Measurements from ENCODE around the gene EXOSC5. TPM values are rescaled to one million over a fixed set of nuclear protein-coding genes. Genes with fewer than 3 reads are reported as not detected.
A peak's percentile ranks its signal among the peaks of the same experiment; 100 is the strongest.

The EXOSC5 gene
- total and polyA plus RNA-seq, 2 of the 4 experiments (the other 2 are of a cell fraction) = 19.0 to 25.2 TPM

DNA sequence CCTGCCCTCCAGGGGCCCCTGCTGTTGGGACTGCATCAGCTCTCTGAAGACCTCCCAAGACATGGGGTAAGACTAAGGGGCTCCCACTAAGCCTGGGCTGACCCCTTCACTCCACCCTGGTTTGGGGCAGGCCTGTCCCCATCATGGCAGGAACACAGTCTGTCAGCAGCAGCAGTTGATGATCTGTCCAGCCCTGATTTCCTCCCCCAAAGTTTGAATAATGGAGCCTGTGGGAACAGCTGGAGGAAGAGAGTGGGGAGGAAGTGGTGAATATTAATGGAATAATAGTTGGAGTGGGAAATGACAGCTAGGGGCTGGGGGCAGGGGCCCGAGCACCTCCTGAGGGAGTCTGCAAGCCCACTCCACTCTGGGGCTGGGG is 31.3 kb upstream of the EXOSC5 start:
- in situ Hi-C loops (cut with MboI; ENCODE audit: low sequenced_read_pairs) (no loop called here), intact Hi-C loops (cut with micrococcal nuclease) (loop anchor here (10.0 kb wide), 1 partner anchor 224 kb away; no protein-coding TSS in a partner anchor), dilution Hi-C loops (cut with HindIII; ENCODE audit: low sequenced_read_pairs, unreplicated experiment) (no loop called here)
- Histone ChIP-seq H2BK20ac (ENCODE audit: low read depth, low read length) (no peak overlapping the region), H2AFZ (replicated peaks; ENCODE audit: low read length, poor library complexity) (no peak overlapping the region), H3K9me1 (ENCODE audit: insufficient read depth, low read length) (no peaks in the 10 kb centered on the region), H3K9ac (ENCODE audit: low read depth, low read length) (no peak overlapping the region), H2AK9ac (replicated peaks; ENCODE audit: low read depth, low read length, poor library complexity) (peak overlapping the region; percentile 82), H3K36me3 (ENCODE audit: control insufficient read depth, insufficient read depth, low read length) (peaks cover 34% of the 10 kb centered on the region), H3K14ac (replicated peaks; ENCODE audit: low read depth, low read length) (no peak overlapping the region), H3K56ac (ENCODE audit: extremely low read depth, insufficient read depth, low read length) (no peak overlapping the region), H3K4ac (ENCODE audit: low read depth, low read length) (no peak overlapping the region), H3K23ac (ENCODE audit: low read depth, low read length) (no peak overlapping the region; the same call in 1 of the 2 replicates), H3K4me3 (ENCODE audit: insufficient read depth, low read depth, low read length) (no peak overlapping the region), H3K9me3 (ENCODE audit: control insufficient read depth, insufficient read depth, low read length) (no peaks in the 10 kb centered on the region), H4K5ac (ENCODE audit: low read depth, low read length) (no peak overlapping the region), H3K27me3 (ENCODE audit: control insufficient read depth, insufficient read depth, low read length) (no peaks in the 10 kb centered on the region), H3K79me1 (ENCODE audit: low read depth in 1 of 2, low read length in 2 of 2) (no peaks in the 10 kb centered on the region), H3K18ac (ENCODE audit: low read depth, low read length) (no peak overlapping the region), H3K27ac (ENCODE audit: insufficient read depth, low read length) (no peak overlapping the region), H3K4me2 (ENCODE audit: low read depth, low read length) (no peak overlapping the region; the same call in 1 of the 2 replicates), H2BK15ac (ENCODE audit: low read depth, low read length) (no peak overlapping the region), H2AK5ac (ENCODE audit: low read depth, low read length) (no peak overlapping the region), H2BK5ac (ENCODE audit: low read depth, low read length, poor library complexity, severe bottlenecking) (no peak overlapping the region), H4K20me1 (ENCODE audit: insufficient read depth, low read length) (no peaks in the 10 kb centered on the region), H3K4me1 (ENCODE audit: control insufficient read depth, insufficient read depth, low read length) (peaks cover 10% of the 10 kb centered on the region; the same call in 1 of the 2 replicates), H4K91ac (ENCODE audit: insufficient read depth, low read depth, low read length) (no peak overlapping the region), H2BK120ac (ENCODE audit: low read depth, low read length) (no peak overlapping the region), H4K8ac (ENCODE audit: low read depth in 2 of 2, low read length in 2 of 2) (no peak overlapping the region)
- ChIA-PET CTCF (no interaction called here), POLR2A (ENCODE audit: unreplicated experiment) (no interaction called here)
- TF ChIP-seq CEBPB (IDR thresholded peaks at IDR 0.05; ENCODE audit: low read depth, low read length) = no peak
- no peak for TF ChIP-seq POLR2A (IDR thresholded peaks at IDR 0.05; ENCODE audit: low read depth, low read length)
- TF ChIP-seq, protein P1, sequence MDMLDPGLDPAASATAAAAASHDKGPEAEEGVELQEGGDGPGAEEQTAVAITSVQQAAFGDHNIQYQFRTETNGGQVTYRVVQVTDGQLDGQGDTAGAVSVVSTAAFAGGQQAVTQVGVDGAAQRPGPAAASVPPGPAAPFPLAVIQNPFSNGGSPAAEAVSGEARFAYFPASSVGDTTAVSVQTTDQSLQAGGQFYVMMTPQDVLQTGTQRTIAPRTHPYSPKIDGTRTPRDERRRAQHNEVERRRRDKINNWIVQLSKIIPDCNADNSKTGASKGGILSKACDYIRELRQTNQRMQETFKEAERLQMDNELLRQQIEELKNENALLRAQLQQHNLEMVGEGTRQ (IDR thresholded peaks at IDR 0.05; ENCODE audit: low read depth, low read length) = no peak
- no peak for TF ChIP-seq RCOR1 (IDR thresholded peaks at IDR 0.05; ENCODE audit: insufficient replicate concordance, low read length)
- no peak for TF ChIP-seq MAZ (IDR thresholded peaks at IDR 0.05; ENCODE audit: borderline replicate concordance, low read depth, low read length)
- no peak for TF ChIP-seq RAD21 (IDR thresholded peaks at IDR 0.05; ENCODE audit: low read length)
- TF ChIP-seq, protein P2, sequence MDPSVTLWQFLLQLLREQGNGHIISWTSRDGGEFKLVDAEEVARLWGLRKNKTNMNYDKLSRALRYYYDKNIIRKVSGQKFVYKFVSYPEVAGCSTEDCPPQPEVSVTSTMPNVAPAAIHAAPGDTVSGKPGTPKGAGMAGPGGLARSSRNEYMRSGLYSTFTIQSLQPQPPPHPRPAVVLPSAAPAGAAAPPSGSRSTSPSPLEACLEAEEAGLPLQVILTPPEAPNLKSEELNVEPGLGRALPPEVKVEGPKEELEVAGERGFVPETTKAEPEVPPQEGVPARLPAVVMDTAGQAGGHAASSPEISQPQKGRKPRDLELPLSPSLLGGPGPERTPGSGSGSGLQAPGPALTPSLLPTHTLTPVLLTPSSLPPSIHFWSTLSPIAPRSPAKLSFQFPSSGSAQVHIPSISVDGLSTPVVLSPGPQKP (IDR thresholded peaks at IDR 0.05; ENCODE audit: borderline replicate concordance, low read depth, low read length) = no peak
- TF ChIP-seq RFX5 (IDR thresholded peaks at IDR 0.05; ENCODE audit: low read depth, low read length) = no peak
- TF ChIP-seq MAFK (IDR thresholded peaks at IDR 0.05; ENCODE audit: low read depth, low read length) = no peak
- TF ChIP-seq NFE2L2 (IDR thresholded peaks at IDR 0.05; ENCODE audit: low read depth, low read length) = no peak
- TF ChIP-seq, protein P3, sequence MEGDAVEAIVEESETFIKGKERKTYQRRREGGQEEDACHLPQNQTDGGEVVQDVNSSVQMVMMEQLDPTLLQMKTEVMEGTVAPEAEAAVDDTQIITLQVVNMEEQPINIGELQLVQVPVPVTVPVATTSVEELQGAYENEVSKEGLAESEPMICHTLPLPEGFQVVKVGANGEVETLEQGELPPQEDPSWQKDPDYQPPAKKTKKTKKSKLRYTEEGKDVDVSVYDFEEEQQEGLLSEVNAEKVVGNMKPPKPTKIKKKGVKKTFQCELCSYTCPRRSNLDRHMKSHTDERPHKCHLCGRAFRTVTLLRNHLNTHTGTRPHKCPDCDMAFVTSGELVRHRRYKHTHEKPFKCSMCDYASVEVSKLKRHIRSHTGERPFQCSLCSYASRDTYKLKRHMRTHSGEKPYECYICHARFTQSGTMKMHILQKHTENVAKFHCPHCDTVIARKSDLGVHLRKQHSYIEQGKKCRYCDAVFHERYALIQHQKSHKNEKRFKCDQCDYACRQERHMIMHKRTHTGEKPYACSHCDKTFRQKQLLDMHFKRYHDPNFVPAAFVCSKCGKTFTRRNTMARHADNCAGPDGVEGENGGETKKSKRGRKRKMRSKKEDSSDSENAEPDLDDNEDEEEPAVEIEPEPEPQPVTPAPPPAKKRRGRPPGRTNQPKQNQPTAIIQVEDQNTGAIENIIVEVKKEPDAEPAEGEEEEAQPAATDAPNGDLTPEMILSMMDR (conservative IDR thresholded peaks at IDR 0.05; ENCODE audit: low read depth, low read length) = no peak
- TF ChIP-seq BHLHE40 (IDR thresholded peaks at IDR 0.05; ENCODE audit: low read depth, low read length) = no peak
- TF ChIP-seq SMC3 (IDR thresholded peaks at IDR 0.05; ENCODE audit: low read depth, low read length) = no peak
- no peak for TF ChIP-seq CHD1 (IDR thresholded peaks at IDR 0.05; ENCODE audit: low read depth, low read length)
- no peak for ATAC-seq (ENCODE audit: low read depth)
- no peak for DNase-seq
- WGBS, 2 experiments (ENCODE audit: extremely low coverage in 2 of 2, insufficient read length in 1 of 2) = no CpG with 5 or more reads among the region's 1 CpG
- no TSS peak for BruUV-seq (replicated peaks)
